ENCODE measurements around the gene TBC1D9B. TPM values are rescaled to one million over a fixed set of nuclear protein-coding genes. Genes with fewer than 3 reads are reported as not detected.
A peak's percentile ranks its signal among the peaks of the same experiment; 100 is the strongest.

Gene TBC1D9B
- total and polyA plus RNA-seq, 9 of the 15 experiments (the other 6 are each of a cell fraction or from before 2014, with no cell fraction given), result 2.9 to 59.1 (median 33.5) TPM

- Histone ChIP-seq H3K9me1 (ENCODE audit: control insufficient read depth, insufficient read depth, low read length) (no peaks in the 10 kb centered on the region), H3K27me3 (ENCODE audit: control insufficient read depth in 2 of 2, insufficient read depth in 2 of 2, low read length in 2 of 2) (peaks cover 0 to 3% of the 10 kb centered on the region in 2 experiments; a peak in 1 of 5 replicates), H4K20me1 (replicated peaks; ENCODE audit: control insufficient read depth, insufficient read depth, low read length) (no peaks in the 10 kb centered on the region), H3K4me2 (ENCODE audit: insufficient read depth, low read length) (no peak overlapping the region), H3K27ac (ENCODE audit: extremely low read depth, low read depth, low read length) (no peak overlapping the region), H3K9me3 (replicated peaks; ENCODE audit: control insufficient read depth, insufficient read depth, low read depth, low read length) (no peaks in the 10 kb centered on the region), H2AFZ (ENCODE audit: low read depth, low read length) (no peak overlapping the region), H3K9ac (ENCODE audit: insufficient read depth in 1 of 2, low read depth in 2 of 2, low read length in 2 of 2) (peak overlapping the region in 1 of 2 experiments; percentile 52; a peak in 1 of 4 replicates), H3K4me3 (no peak overlapping the region), H3K4me1 (replicated peaks in 1 of 2; ENCODE audit: control insufficient read depth in 2 of 2, insufficient read depth in 2 of 2, low read length in 2 of 2) (peaks cover 6 to 38% of the 10 kb centered on the region in 2 experiments; a peak in 4 of 5 replicates), H3K36me3 (ENCODE audit: control insufficient read depth, insufficient read depth, low read length) (peaks cover 22% of the 10 kb centered on the region; the same call in 2 of the 3 replicates), H3K79me2 (ENCODE audit: control insufficient read depth, insufficient read depth, low read length) (peaks cover 25% of the 10 kb centered on the region)
- 64% methylated on average over 15 of the region's 16 CpGs for WGBS (ENCODE audit: insufficient coverage, low coverage, missing lambda C conversion rate)
- ChIA-PET POLR2A (no interaction called here), CTCF (ENCODE audit: low intra/inter-chr PET ratio) (interaction anchor here (0.7 kb wide), 1 partner anchor 42 kb away, joined by 3 read pairs; no protein-coding TSS in a partner anchor)
- peak in 1 of 4 experiments; percentile 14 for DNase-seq (ENCODE audit: extremely low read depth in 1 of 4, low spot score in 3 of 4)
- intact Hi-C loops (cut with micrococcal nuclease), result loop anchor here (5.0 kb wide), 1 partner anchor 101 kb away; the partner anchor contains the start of gene MGAT4B
- peak; percentile 31 for ATAC-seq
- no TSS peak for BruUV-seq (replicated peaks)
- in situ Hi-C loops (cut with MboI), result no loop called here
- no peak for FAIRE-seq
- TF ChIP-seq MAX (CRISPR knock-in tag; IDR thresholded peaks at IDR 0.05) (0 out of 2 replicates have a peak, but pooled peaks have one; percentile 7), PBX2 (CRISPR knock-in tag; IDR thresholded peaks at IDR 0.05; ENCODE audit: low read depth) (no peak), PBX2 (tag; conservative IDR thresholded peaks at IDR 0.05; ENCODE audit: low read depth) (no peak), ATF6 (CRISPR knock-in tag; IDR thresholded peaks at IDR 0.05) (no peak), SRSF7 (optimal IDR thresholded peaks at IDR 0.05; ENCODE audit: low read depth, low read length) (no peak), ZBTB7A (IDR thresholded peaks at IDR 0.05; ENCODE audit: borderline replicate concordance, control insufficient read depth, low read depth, low read length) (peak; percentile 22; the same call in 1 of the 2 replicates), CTCF (IDR thresholded peaks at IDR 0.05 in 2 of 3, conservative IDR thresholded peaks at IDR 0.05 in 1 of 3; ENCODE audit: insufficient read depth in 2 of 3, low read depth in 1 of 3, low read length in 3 of 3) (peak; percentile 24 to 32 (median 29); a peak in 5 of 6 replicates), ZNF274 (IDR thresholded peaks at IDR 0.05; ENCODE audit: borderline replicate concordance, low read depth, low read length) (no peak)
- TF ChIP-seq, protein P1, sequence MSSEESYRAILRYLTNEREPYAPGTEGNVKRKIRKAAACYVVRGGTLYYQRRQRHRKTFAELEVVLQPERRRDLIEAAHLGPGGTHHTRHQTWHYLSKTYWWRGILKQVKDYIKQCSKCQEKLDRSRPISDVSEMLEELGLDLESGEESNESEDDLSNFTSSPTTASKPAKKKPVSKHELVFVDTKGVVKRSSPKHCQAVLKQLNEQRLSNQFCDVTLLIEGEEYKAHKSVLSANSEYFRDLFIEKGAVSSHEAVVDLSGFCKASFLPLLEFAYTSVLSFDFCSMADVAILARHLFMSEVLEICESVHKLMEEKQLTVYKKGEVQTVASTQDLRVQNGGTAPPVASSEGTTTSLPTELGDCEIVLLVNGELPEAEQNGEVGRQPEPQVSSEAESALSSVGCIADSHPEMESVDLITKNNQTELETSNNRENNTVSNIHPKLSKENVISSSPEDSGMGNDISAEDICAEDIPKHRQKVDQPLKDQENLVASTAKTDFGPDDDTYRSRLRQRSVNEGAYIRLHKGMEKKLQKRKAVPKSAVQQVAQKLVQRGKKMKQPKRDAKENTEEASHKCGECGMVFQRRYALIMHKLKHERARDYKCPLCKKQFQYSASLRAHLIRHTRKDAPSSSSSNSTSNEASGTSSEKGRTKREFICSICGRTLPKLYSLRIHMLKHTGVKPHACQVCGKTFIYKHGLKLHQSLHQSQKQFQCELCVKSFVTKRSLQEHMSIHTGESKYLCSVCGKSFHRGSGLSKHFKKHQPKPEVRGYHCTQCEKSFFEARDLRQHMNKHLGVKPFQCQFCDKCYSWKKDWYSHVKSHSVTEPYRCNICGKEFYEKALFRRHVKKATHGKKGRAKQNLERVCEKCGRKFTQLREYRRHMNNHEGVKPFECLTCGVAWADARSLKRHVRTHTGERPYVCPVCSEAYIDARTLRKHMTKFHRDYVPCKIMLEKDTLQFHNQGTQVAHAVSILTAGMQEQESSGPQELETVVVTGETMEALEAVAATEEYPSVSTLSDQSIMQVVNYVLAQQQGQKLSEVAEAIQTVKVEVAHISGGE (CRISPR knock-in tag; IDR thresholded peaks at IDR 0.05), result no peak
Observed at GRCh38 chr5:179908528-179908927, 831 bp upstream of the TBC1D9B start.

Measured in K562 (cell line).